Measurements from ENCODE around the gene PIK3C2A.

- TF ChIP-seq CTCF (IDR thresholded peaks at IDR 0.05), result no peak
- TF ChIP-seq POLR2A (IDR thresholded peaks at IDR 0.05), result no peak
Observed at GRCh38 chr11:17206463-17206862, 1.3 kb downstream of the PIK3C2A start.

All from lower leg skin (tissue), 3 donors.